ENCODE data around the gene TTC7B. TPM values are rescaled to one million over a fixed set of nuclear protein-coding genes. Genes with fewer than 3 reads are reported as not detected.

Gene TTC7B
- total and polyA plus RNA-seq, 3 experiments from 2014 or later: 1.7 to 5.8 (median 5.2) TPM

GRCh38 chr14:90549794-90550641 lies 266.2 kb downstream of the TTC7B start:
- Histone ChIP-seq H3K36me3 (ENCODE audit: insufficient read depth, low read length) (no peaks in the 10 kb centered on the region), H3K4me3 (ENCODE audit: low read length) (no peak overlapping the region), H3K27ac (ENCODE audit: low read depth, low read length) (no peak overlapping the region), H3K9me3 (ENCODE audit: low read length) (no peaks in the 10 kb centered on the region), H3K4me1 (ENCODE audit: insufficient read depth, low read length) (no peaks in the 10 kb centered on the region), H3K27me3 (ENCODE audit: insufficient read depth, low read length, poor library complexity, severe bottlenecking) (no peaks in the 10 kb centered on the region)
- Mint-ChIP-seq H3K9me3 (no peaks in the 10 kb centered on the region), H3K4me1 (no peaks in the 10 kb centered on the region), H3K4me3 (no peak overlapping the region), H3K36me3 (no peaks in the 10 kb centered on the region), H3K27ac (no peak overlapping the region), H3K27me3 (peaks cover 0 to 3% of the 10 kb centered on the region in 2 donors)
- DNase-seq: peak in 1 of 5 donors; percentile 11
- ChIA-PET CTCF (no interaction called here), POLR2A (no interaction called here)

GRCh38 chr14:90548455-90548854 lies 267.8 kb downstream of the TTC7B start:
- Histone ChIP-seq H3K36me3 (ENCODE audit: insufficient read depth, low read length) (no peaks in the 10 kb centered on the region), H3K27me3 (ENCODE audit: insufficient read depth, low read length, poor library complexity, severe bottlenecking) (no peaks in the 10 kb centered on the region), H3K27ac (ENCODE audit: low read depth, low read length) (no peak overlapping the region), H3K9me3 (ENCODE audit: low read length) (no peaks in the 10 kb centered on the region), H3K4me1 (ENCODE audit: insufficient read depth, low read length) (no peaks in the 10 kb centered on the region), H3K4me3 (ENCODE audit: low read length) (no peak overlapping the region)
- ChIA-PET CTCF (no interaction called here), POLR2A (no interaction called here)
- no peaks in the 10 kb centered on the region for H3K36me3 Mint-ChIP-seq
- peaks cover 0 to 3% of the 10 kb centered on the region in 2 donors for H3K27me3 Mint-ChIP-seq
- H3K27ac Mint-ChIP-seq: no peak overlapping the region
- no peaks in the 10 kb centered on the region for H3K4me1 Mint-ChIP-seq
- DNase-seq: peak in 1 of 5 donors; percentile 4
- no peaks in the 10 kb centered on the region for H3K9me3 Mint-ChIP-seq
- H3K4me3 Mint-ChIP-seq: no peak overlapping the region

- H3K4me1 Mint-ChIP-seq: no peaks in the 10 kb centered on the region
- peaks cover 0 to 3% of the 10 kb centered on the region in 2 donors for H3K27me3 Mint-ChIP-seq
- H3K4me1 ChIP-seq (ENCODE audit: insufficient read depth, low read length): no peaks in the 10 kb centered on the region
- no peaks in the 10 kb centered on the region for H3K9me3 Mint-ChIP-seq
- no peaks in the 10 kb centered on the region for H3K27me3 ChIP-seq (ENCODE audit: insufficient read depth, low read length, poor library complexity, severe bottlenecking)
- POLR2A ChIA-PET: no interaction called here
- no peaks in the 10 kb centered on the region for H3K36me3 ChIP-seq (ENCODE audit: insufficient read depth, low read length)
- no peak overlapping the region for H3K27ac ChIP-seq (ENCODE audit: low read depth, low read length)
- no peak overlapping the region for H3K27ac Mint-ChIP-seq
- no peak overlapping the region for H3K4me3 Mint-ChIP-seq
- no peaks in the 10 kb centered on the region for H3K9me3 ChIP-seq (ENCODE audit: low read length)
- peak in 1 of 5 donors; percentile 3 for DNase-seq
- CTCF ChIA-PET: interaction anchor here (1.3 kb wide), 1 partner anchor 106 kb away, joined by 3 read pairs; no protein-coding TSS in a partner anchor
- no peaks in the 10 kb centered on the region for H3K36me3 Mint-ChIP-seq
- no peak overlapping the region for H3K4me3 ChIP-seq (ENCODE audit: low read length)
Observed at GRCh38 chr14:90547968-90548367, 268.3 kb downstream of the TTC7B start.

- peaks cover 0 to 3% of the 10 kb centered on the region in 2 donors for H3K27me3 Mint-ChIP-seq
- peak in 1 of 5 donors; percentile 8 for DNase-seq
- Histone ChIP-seq H3K36me3 (ENCODE audit: insufficient read depth, low read length) (no peaks in the 10 kb centered on the region), H3K4me1 (ENCODE audit: insufficient read depth, low read length) (no peaks in the 10 kb centered on the region), H3K4me3 (ENCODE audit: low read length) (no peak overlapping the region), H3K27me3 (ENCODE audit: insufficient read depth, low read length, poor library complexity, severe bottlenecking) (no peaks in the 10 kb centered on the region), H3K9me3 (ENCODE audit: low read length) (no peaks in the 10 kb centered on the region), H3K27ac (ENCODE audit: low read depth, low read length) (no peak overlapping the region)
- H3K27ac Mint-ChIP-seq: no peak overlapping the region
- POLR2A ChIA-PET: no interaction called here
- H3K4me1 Mint-ChIP-seq: no peaks in the 10 kb centered on the region
- CTCF ChIA-PET: interaction anchor here (1.3 kb wide), 1 partner anchor 107 kb away, joined by 3 read pairs; no protein-coding TSS in a partner anchor
- no peaks in the 10 kb centered on the region for H3K36me3 Mint-ChIP-seq
- no peak overlapping the region for H3K4me3 Mint-ChIP-seq
- no peaks in the 10 kb centered on the region for H3K9me3 Mint-ChIP-seq
Observed at GRCh38 chr14:90547250-90547649, 269.0 kb downstream of the TTC7B start.

- CTCF ChIA-PET: interaction anchor here (1.3 kb wide), 1 partner anchor 107 kb away, joined by 3 read pairs; no protein-coding TSS in a partner anchor
- POLR2A ChIA-PET: no interaction called here
- DNase-seq: peak in 1 of 5 donors; percentile 12
- Mint-ChIP-seq H3K9me3 (no peaks in the 10 kb centered on the region), H3K4me1 (no peaks in the 10 kb centered on the region), H3K4me3 (no peak overlapping the region), H3K27ac (no peak overlapping the region), H3K36me3 (no peaks in the 10 kb centered on the region), H3K27me3 (peaks cover 0 to 3% of the 10 kb centered on the region in 2 donors)
- H3K9me3 ChIP-seq (ENCODE audit: low read length): no peaks in the 10 kb centered on the region
- H3K36me3 ChIP-seq (ENCODE audit: insufficient read depth, low read length): no peaks in the 10 kb centered on the region
- H3K27me3 ChIP-seq (ENCODE audit: insufficient read depth, low read length, poor library complexity, severe bottlenecking): no peaks in the 10 kb centered on the region
- H3K27ac ChIP-seq (ENCODE audit: low read depth, low read length): no peak overlapping the region
- H3K4me3 ChIP-seq (ENCODE audit: low read length): no peak overlapping the region
- no peaks in the 10 kb centered on the region for H3K4me1 ChIP-seq (ENCODE audit: insufficient read depth, low read length)
Observed at GRCh38 chr14:90546767-90547166, 269.5 kb downstream of the TTC7B start.

GRCh38 chr14:90545966-90546751 lies 270.1 kb downstream of the TTC7B start:
- Mint-ChIP-seq H3K27ac (no peak overlapping the region), H3K9me3 (no peaks in the 10 kb centered on the region), H3K36me3 (no peaks in the 10 kb centered on the region), H3K4me3 (no peak overlapping the region), H3K27me3 (peaks cover 0 to 3% of the 10 kb centered on the region in 2 donors), H3K4me1 (no peaks in the 10 kb centered on the region)
- H3K9me3 ChIP-seq (ENCODE audit: low read length): no peaks in the 10 kb centered on the region
- no peaks in the 10 kb centered on the region for H3K27me3 ChIP-seq (ENCODE audit: insufficient read depth, low read length, poor library complexity, severe bottlenecking)
- ChIA-PET POLR2A (no interaction called here), CTCF (no interaction called here)
- no peak overlapping the region for H3K27ac ChIP-seq (ENCODE audit: low read depth, low read length)
- peak in 1 of 5 donors; percentile 25 for DNase-seq
- H3K4me3 ChIP-seq (ENCODE audit: low read length): no peak overlapping the region
- no peaks in the 10 kb centered on the region for H3K4me1 ChIP-seq (ENCODE audit: insufficient read depth, low read length)
- no peaks in the 10 kb centered on the region for H3K36me3 ChIP-seq (ENCODE audit: insufficient read depth, low read length)

- Mint-ChIP-seq H3K27me3 (peaks cover 0 to 3% of the 10 kb centered on the region in 2 donors), H3K36me3 (no peaks in the 10 kb centered on the region), H3K27ac (no peak overlapping the region), H3K4me1 (no peaks in the 10 kb centered on the region), H3K9me3 (no peaks in the 10 kb centered on the region), H3K4me3 (no peak overlapping the region)
- Histone ChIP-seq H3K27me3 (ENCODE audit: insufficient read depth, low read length, poor library complexity, severe bottlenecking) (no peaks in the 10 kb centered on the region), H3K4me1 (ENCODE audit: insufficient read depth, low read length) (no peaks in the 10 kb centered on the region), H3K4me3 (ENCODE audit: low read length) (no peak overlapping the region), H3K9me3 (ENCODE audit: low read length) (no peaks in the 10 kb centered on the region), H3K27ac (ENCODE audit: low read depth, low read length) (no peak overlapping the region), H3K36me3 (ENCODE audit: insufficient read depth, low read length) (no peaks in the 10 kb centered on the region)
- CTCF ChIA-PET: no interaction called here
- peak in 1 of 5 donors; percentile 7 for DNase-seq
- POLR2A ChIA-PET: no interaction called here
Observed at GRCh38 chr14:90545382-90545781, 270.8 kb downstream of the TTC7B start.

GRCh38 chr14:90544971-90545370 lies 271.3 kb downstream of the TTC7B start:
- H3K9me3 ChIP-seq (ENCODE audit: low read length): no peaks in the 10 kb centered on the region
- Mint-ChIP-seq H3K4me1 (no peaks in the 10 kb centered on the region), H3K4me3 (no peak overlapping the region), H3K27ac (peak overlapping the region in 1 of 8 donors; percentile 14), H3K27me3 (peaks cover 0 to 3% of the 10 kb centered on the region in 2 donors), H3K36me3 (no peaks in the 10 kb centered on the region), H3K9me3 (no peaks in the 10 kb centered on the region)
- H3K36me3 ChIP-seq (ENCODE audit: insufficient read depth, low read length): no peaks in the 10 kb centered on the region
- H3K4me1 ChIP-seq (ENCODE audit: insufficient read depth, low read length): no peaks in the 10 kb centered on the region
- peak in 1 of 5 donors; percentile 15 for DNase-seq
- no peak overlapping the region for H3K4me3 ChIP-seq (ENCODE audit: low read length)
- ChIA-PET CTCF (no interaction called here), POLR2A (no interaction called here)
- no peaks in the 10 kb centered on the region for H3K27me3 ChIP-seq (ENCODE audit: insufficient read depth, low read length, poor library complexity, severe bottlenecking)
- no peak overlapping the region for H3K27ac ChIP-seq (ENCODE audit: low read depth, low read length)
